HG03139 (cell line): ENCODE results near the gene CLRN1.
"Not testable (repeated sequence)": the region's sequence is repeated elsewhere in the genome, so short reads cannot be mapped to it uniquely, and the experiment has no call there.

Experiments used
- ATAC-seq: cut with Tn5 transposase; IDR thresholded peaks from one replicate; pipeline ENCODE4 v1.9.1; 2021; ENCODE audit not compliant: unreplicated experiment

CLRN1 gene

GRCh38 chr3:150972366-150973071 lies at the start of gene CLRN1:
CLRN1 (minus strand) TSS chr3:150972727; CDS start chr3:150972708, 19 bp downstream.
- ATAC-seq, result no peak

GRCh38 chr3:151016478-151016795 lies 43.9 kb upstream of the CLRN1 start:
- ATAC-seq, result no peak

GRCh38 chr3:151015767-151016477 lies 43.4 kb upstream of the CLRN1 start:
- no peak for ATAC-seq

GRCh38 chr3:151015181-151015580 lies 42.7 kb upstream of the CLRN1 start:
- no peak for ATAC-seq

- ATAC-seq, result no peak
Observed at GRCh38 chr3:151014501-151015018, 42.0 kb upstream of the CLRN1 start.

GRCh38 chr3:151012753-151013152 lies 40.2 kb upstream of the CLRN1 start:
- no peak for ATAC-seq

- no peak for ATAC-seq
Observed at GRCh38 chr3:151011427-151011826, 38.9 kb upstream of the CLRN1 start.

GRCh38 chr3:151009981-151010380 lies 37.5 kb upstream of the CLRN1 start:
- no peak for ATAC-seq

- no peak for ATAC-seq
Observed at GRCh38 chr3:151009430-151009829, 36.9 kb upstream of the CLRN1 start.

- ATAC-seq, result no peak
Observed at GRCh38 chr3:151008699-151009098, 36.2 kb upstream of the CLRN1 start.

- no peak for ATAC-seq
Observed at GRCh38 chr3:151003768-151004134, 31.2 kb upstream of the CLRN1 start.

GRCh38 chr3:151003029-151003767 lies 30.7 kb upstream of the CLRN1 start:
- no peak for ATAC-seq

- ATAC-seq, result no peak
Observed at GRCh38 chr3:151002003-151002981, 29.8 kb upstream of the CLRN1 start.

GRCh38 chr3:150998996-150999395 lies 26.5 kb upstream of the CLRN1 start:
- ATAC-seq, result no peak

GRCh38 chr3:150996731-150997130 lies 24.2 kb upstream of the CLRN1 start:
- no peak for ATAC-seq

GRCh38 chr3:150995510-150995909 lies 23.0 kb upstream of the CLRN1 start:
- no peak for ATAC-seq

- ATAC-seq, result no peak
Observed at GRCh38 chr3:150989208-150989607, 16.7 kb upstream of the CLRN1 start.

- ATAC-seq, result not testable (repeated sequence)
Observed at GRCh38 chr3:150988395-150988794, 15.9 kb upstream of the CLRN1 start.

GRCh38 chr3:150985711-150986110 lies 13.2 kb upstream of the CLRN1 start:
- ATAC-seq, result no peak

GRCh38 chr3:150984066-150984465 lies 11.5 kb upstream of the CLRN1 start:
- no peak for ATAC-seq
